Measurements from ENCODE around the gene FCHO2.

DNA sequence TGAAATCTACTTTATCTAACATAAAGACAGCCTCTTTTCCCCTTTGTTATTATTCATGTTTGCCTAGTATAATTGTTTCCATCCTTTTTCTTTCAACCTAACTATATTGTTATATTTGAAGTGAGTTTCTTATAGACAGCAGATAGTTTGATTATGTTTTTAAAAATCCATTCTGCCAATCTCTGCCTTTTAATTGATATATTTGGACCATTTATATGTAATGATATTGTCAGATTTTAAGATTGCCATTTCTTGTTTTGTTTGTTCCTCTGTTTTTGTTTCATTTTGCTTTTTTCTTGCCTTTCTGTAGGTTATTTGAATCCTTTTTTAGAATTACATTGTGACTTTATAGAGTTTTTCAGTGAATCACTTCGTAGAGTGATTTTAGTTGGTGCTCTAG is 89.8 kb downstream of the FCHO2 start:
- TF ChIP-seq, protein P1, sequence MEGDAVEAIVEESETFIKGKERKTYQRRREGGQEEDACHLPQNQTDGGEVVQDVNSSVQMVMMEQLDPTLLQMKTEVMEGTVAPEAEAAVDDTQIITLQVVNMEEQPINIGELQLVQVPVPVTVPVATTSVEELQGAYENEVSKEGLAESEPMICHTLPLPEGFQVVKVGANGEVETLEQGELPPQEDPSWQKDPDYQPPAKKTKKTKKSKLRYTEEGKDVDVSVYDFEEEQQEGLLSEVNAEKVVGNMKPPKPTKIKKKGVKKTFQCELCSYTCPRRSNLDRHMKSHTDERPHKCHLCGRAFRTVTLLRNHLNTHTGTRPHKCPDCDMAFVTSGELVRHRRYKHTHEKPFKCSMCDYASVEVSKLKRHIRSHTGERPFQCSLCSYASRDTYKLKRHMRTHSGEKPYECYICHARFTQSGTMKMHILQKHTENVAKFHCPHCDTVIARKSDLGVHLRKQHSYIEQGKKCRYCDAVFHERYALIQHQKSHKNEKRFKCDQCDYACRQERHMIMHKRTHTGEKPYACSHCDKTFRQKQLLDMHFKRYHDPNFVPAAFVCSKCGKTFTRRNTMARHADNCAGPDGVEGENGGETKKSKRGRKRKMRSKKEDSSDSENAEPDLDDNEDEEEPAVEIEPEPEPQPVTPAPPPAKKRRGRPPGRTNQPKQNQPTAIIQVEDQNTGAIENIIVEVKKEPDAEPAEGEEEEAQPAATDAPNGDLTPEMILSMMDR (IDR thresholded peaks at IDR 0.05; ENCODE audit: low read depth, low read length, poor library complexity, severe bottlenecking) = no peak
- TF ChIP-seq EZH2phosphoT487 (IDR thresholded peaks at IDR 0.05; ENCODE audit: borderline replicate concordance, low read length) = no peak

All from DOHH2 (cell line).